ENCODE results near the gene SEZ6L. TPM values are rescaled to one million over a fixed set of nuclear protein-coding genes. Genes with fewer than 3 reads are reported as not detected.

Gene SEZ6L
- total RNA-seq, 1 donor from 2014 or later = 0.32 TPM

GRCh38 chr22:26430600-26430999 is 261.3 kb downstream of the SEZ6L start:
- DNase-seq = no peak
- Histone ChIP-seq H3K4me1 (peaks cover 4% of the 10 kb centered on the region), H3K4me3 (no peak overlapping the region), H3K9me3 (no peaks in the 10 kb centered on the region), H3K27ac (no peak overlapping the region), H3K36me3 (no peaks in the 10 kb centered on the region), H3K27me3 (peaks cover 18% of the 10 kb centered on the region)
- intact Hi-C loops (cut with DNase I) = no loop called here
- ATAC-seq = no peak
- TF ChIP-seq CTCF (IDR thresholded peaks at IDR 0.05) = no peak

- no peak overlapping the region for H3K27ac ChIP-seq
- TF ChIP-seq CTCF (IDR thresholded peaks at IDR 0.05) = no peak
- intact Hi-C loops (cut with DNase I) = no loop called here
- no peak for DNase-seq
- no peak overlapping the region for H3K4me3 ChIP-seq
- peaks cover 4% of the 10 kb centered on the region for H3K4me1 ChIP-seq
- no peaks in the 10 kb centered on the region for H3K36me3 ChIP-seq
- peaks cover 18% of the 10 kb centered on the region for H3K27me3 ChIP-seq
- H3K9me3 ChIP-seq = no peaks in the 10 kb centered on the region
- ATAC-seq = no peak
These were observed 262.2 kb downstream of the SEZ6L start for GRCh38 chr22:26431261-26431995.

- no peak overlapping the region for H3K4me3 ChIP-seq
- H3K36me3 ChIP-seq = no peaks in the 10 kb centered on the region
- ATAC-seq (no peak), DNase-seq (no peak)
- peaks cover 18% of the 10 kb centered on the region for H3K27me3 ChIP-seq
- no peak overlapping the region for H3K27ac ChIP-seq
- H3K4me1 ChIP-seq = peaks cover 4% of the 10 kb centered on the region
- intact Hi-C loops (cut with DNase I) = no loop called here
- TF ChIP-seq CTCF (IDR thresholded peaks at IDR 0.05) = no peak
- no peaks in the 10 kb centered on the region for H3K9me3 ChIP-seq
These were observed 263.5 kb downstream of the SEZ6L start for GRCh38 chr22:26432619-26433311.

Measured in upper lobe of right lung (tissue), 1 donor.